HL-60 (cell line): ENCODE data around the gene NDUFB2.

Experiments
- DNase-seq, 2 experiments: peaks; one replicate each; pipeline ENCODE4 v3.0.0-alpha.2; 2010 to 2020; ENCODE audit warnings: low read depth in 1 of 2, low spot score in 1 of 2
- H3K27ac ChIP-seq: fragments of 250-450 bp; sonication (Bioruptor Pico); replicated peaks from 2 replicates; pipeline ENCODE4 v1.5.1; 2020; ENCODE audit warnings: mild to moderate bottlenecking, moderate library complexity
- H3K27me3 ChIP-seq: fragments of 250-450 bp; sonication (Bioruptor Pico); 2 replicates; pipeline ENCODE4 v1.5.1; 2021; ENCODE audit warnings: mild to moderate bottlenecking, moderate library complexity; ENCODE audit not compliant: insufficient read depth, poor library complexity, severe bottlenecking
- H3K4me3 ChIP-seq: replicated peaks from 2 replicates; pipeline ENCODE4 v1.5.1; 2011; ENCODE audit warnings: mild to moderate bottlenecking, control low read depth, low read length; ENCODE audit not compliant: insufficient read depth
- CTCF ChIP-seq: IDR thresholded peaks from one replicate; pipeline ENCODE4 v1.5.1; 2011; ENCODE audit warnings: low read length, control low read depth, inconsistent platforms; ENCODE audit not compliant: insufficient read depth
- GABPA ChIP-seq: IDR thresholded peaks from 2 replicates; pipeline ENCODE4 v1.6.1; 2012; ENCODE audit warnings: low read depth
- POLR2AphosphoS5 ChIP-seq: IDR thresholded peaks from 2 replicates; pipeline ENCODE4 v1.6.1; 2012; ENCODE audit warnings: low read depth
- REST ChIP-seq: IDR thresholded peaks from 2 replicates; pipeline ENCODE4 v1.6.1; 2012; ENCODE audit warnings: low read depth; ENCODE audit not compliant: insufficient replicate concordance
- SPI1 ChIP-seq: IDR thresholded peaks from 2 replicates; pipeline ENCODE4 v1.6.1; 2012; ENCODE audit warnings: low read depth, mild to moderate bottlenecking, borderline replicate concordance
- long read RNA-seq: library from polyadenylated mRNA; unstranded; transcript quantifications from one replicate; pipeline ENCODE4 v2.0.0, GENCODE V29; 2020

NDUFB2 gene
- long read RNA-seq, transcript NDUFB2-201 (4 exons, 504 nt) = major isoform, 6 of 17 reads
- long read RNA-seq, partial matches to known transcripts = 0 of 17 reads
- long read RNA-seq, other reads (novel, unspliced or antisense) = 9 of 17 reads

- Histone ChIP-seq H3K27me3 (no peaks in the 10 kb centered on the region), H3K4me3 (peak within 1 kb of the TSS; percentile 90), H3K27ac (peak within 1 kb of the TSS; percentile 92)
- no peak for TF ChIP-seq SPI1
- peak; percentile 89 for TF ChIP-seq POLR2AphosphoS5
- no peak for TF ChIP-seq GABPA
- TF ChIP-seq CTCF = no peak
- no peak for TF ChIP-seq REST
- DNase-seq = peak; percentile 74 to 75
Observed at GRCh38 chr7:140696680-140697446, at the start of gene NDUFB2. NDUFB2 (plus strand) TSS chr7:140696708; CDS start chr7:140696745, 37 bp downstream.

- no peak overlapping the region for H3K27ac ChIP-seq
- DNase-seq = peak in 1 of 2 experiments; percentile 28
- peak; percentile 75 for TF ChIP-seq CTCF
- no peak for TF ChIP-seq REST
- no peak overlapping the region for H3K4me3 ChIP-seq
- no peaks in the 10 kb centered on the region for H3K27me3 ChIP-seq
Observed at GRCh38 chr7:140646931-140647647, 49.4 kb upstream of the NDUFB2 start.

GRCh38 chr7:140649556-140650205 is 46.8 kb upstream of the NDUFB2 start:
- H3K27ac ChIP-seq = no peak overlapping the region
- TF ChIP-seq REST (no peak), SPI1 (no peak), CTCF (no peak), GABPA (no peak), POLR2AphosphoS5 (no peak)
- no peak for DNase-seq

More at GRCh38 chr7:140649556-140650205, 46.8 kb upstream of the NDUFB2 start:
- Histone ChIP-seq H3K27me3 (no peaks in the 10 kb centered on the region), H3K4me3 (no peak overlapping the region)
